WTC11 (cell line): Measurements from ENCODE around the gene CYP2A7.

ENCODE experiments used
- CREB1 ChIP-seq: sonication (generic); formaldehyde crosslinking; IDR thresholded peaks from 2 replicates; pipeline ENCODE4 v1.8.0; 2023; ENCODE audit warnings: mild to moderate bottlenecking, missing genetic modification reagents
- ETV6 ChIP-seq: sonication (generic); formaldehyde crosslinking; IDR thresholded peaks from 2 replicates; pipeline ENCODE4 v1.8.1; 2022; ENCODE audit warnings: mild to moderate bottlenecking, missing genetic modification reagents
- NFYB ChIP-seq: sonication (generic); formaldehyde crosslinking; conservative IDR thresholded peaks from 2 replicates; pipeline ENCODE4 v1.8.0; 2022; ENCODE audit warnings: low read depth, missing genetic modification reagents
- NR3C1 ChIP-seq: sonication (generic); formaldehyde crosslinking; conservative IDR thresholded peaks from 2 replicates; pipeline ENCODE4 v1.8.1; 2023; ENCODE audit warnings: low read depth, mild to moderate bottlenecking, missing genetic modification reagents
- SP1 ChIP-seq: sonication (generic); formaldehyde crosslinking; conservative IDR thresholded peaks from 2 replicates; pipeline ENCODE4 v1.8.1; 2022; ENCODE audit warnings: missing genetic modification reagents
- TF ChIP-seq, protein P1 (sequence below): sonication (generic); formaldehyde crosslinking; IDR thresholded peaks from 2 replicates; pipeline ENCODE4 v1.8.0; 2022; ENCODE audit warnings: mild to moderate bottlenecking, missing genetic modification reagents
- TF ChIP-seq, protein P2 (sequence below): fragments of 200-600 bp; IDR thresholded peaks from 2 replicates; pipeline ENCODE4 v1.8.0; 2022; ENCODE audit warnings: antibody characterized with exemption
- TF ChIP-seq, protein P3 (sequence below): sonication (generic); formaldehyde crosslinking; conservative IDR thresholded peaks from 2 replicates; pipeline ENCODE4 v1.8.1; 2023; ENCODE audit warnings: mild to moderate bottlenecking, low read depth, missing genetic modification reagents, moderate library complexity
- TF ChIP-seq, protein P4 (sequence below): sonication (generic); formaldehyde crosslinking; IDR thresholded peaks from 2 replicates; pipeline ENCODE4 v1.8.1; 2023; ENCODE audit warnings: mild to moderate bottlenecking, moderate library complexity, missing genetic modification reagents
- TF ChIP-seq, protein P5 (sequence below): sonication (generic); formaldehyde crosslinking; IDR thresholded peaks from 2 replicates; pipeline ENCODE4 v1.8.1; 2023; ENCODE audit warnings: mild to moderate bottlenecking, missing genetic modification reagents, borderline replicate concordance

DNA sequence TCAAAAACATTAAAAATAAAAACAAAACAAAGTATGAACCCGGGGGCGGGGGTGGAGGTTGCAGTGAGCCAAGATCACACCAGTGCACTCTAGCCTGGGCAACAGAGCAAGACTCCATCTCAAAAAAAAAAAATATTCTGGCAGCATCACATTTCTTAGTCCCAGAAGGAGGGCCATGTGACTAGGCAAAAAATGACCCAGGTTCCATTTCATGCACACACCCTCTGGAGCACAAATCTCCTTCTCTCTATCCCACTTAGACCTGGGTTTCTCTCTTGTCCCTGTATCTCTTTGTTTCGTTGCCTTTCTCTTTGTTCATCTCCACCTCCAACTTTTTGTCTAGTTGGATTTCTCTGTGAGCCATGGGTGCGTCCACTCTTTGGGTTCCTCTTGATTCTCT, 6.2 kb upstream of the CYP2A7 start:
- no peak for TF ChIP-seq NR3C1 (CRISPR knock-in tag)
- TF ChIP-seq, protein P1, sequence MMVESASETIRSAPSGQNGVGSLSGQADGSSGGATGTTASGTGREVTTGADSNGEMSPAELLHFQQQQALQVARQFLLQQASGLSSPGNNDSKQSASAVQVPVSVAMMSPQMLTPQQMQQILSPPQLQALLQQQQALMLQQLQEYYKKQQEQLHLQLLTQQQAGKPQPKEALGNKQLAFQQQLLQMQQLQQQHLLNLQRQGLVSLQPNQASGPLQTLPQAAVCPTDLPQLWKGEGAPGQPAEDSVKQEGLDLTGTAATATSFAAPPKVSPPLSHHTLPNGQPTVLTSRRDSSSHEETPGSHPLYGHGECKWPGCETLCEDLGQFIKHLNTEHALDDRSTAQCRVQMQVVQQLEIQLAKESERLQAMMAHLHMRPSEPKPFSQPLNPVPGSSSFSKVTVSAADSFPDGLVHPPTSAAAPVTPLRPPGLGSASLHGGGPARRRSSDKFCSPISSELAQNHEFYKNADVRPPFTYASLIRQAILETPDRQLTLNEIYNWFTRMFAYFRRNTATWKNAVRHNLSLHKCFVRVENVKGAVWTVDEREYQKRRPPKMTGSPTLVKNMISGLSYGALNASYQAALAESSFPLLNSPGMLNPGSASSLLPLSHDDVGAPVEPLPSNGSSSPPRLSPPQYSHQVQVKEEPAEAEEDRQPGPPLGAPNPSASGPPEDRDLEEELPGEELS (CRISPR knock-in tag) = no peak
- TF ChIP-seq NFYB (CRISPR knock-in tag) = no peak
- TF ChIP-seq, protein P2, sequence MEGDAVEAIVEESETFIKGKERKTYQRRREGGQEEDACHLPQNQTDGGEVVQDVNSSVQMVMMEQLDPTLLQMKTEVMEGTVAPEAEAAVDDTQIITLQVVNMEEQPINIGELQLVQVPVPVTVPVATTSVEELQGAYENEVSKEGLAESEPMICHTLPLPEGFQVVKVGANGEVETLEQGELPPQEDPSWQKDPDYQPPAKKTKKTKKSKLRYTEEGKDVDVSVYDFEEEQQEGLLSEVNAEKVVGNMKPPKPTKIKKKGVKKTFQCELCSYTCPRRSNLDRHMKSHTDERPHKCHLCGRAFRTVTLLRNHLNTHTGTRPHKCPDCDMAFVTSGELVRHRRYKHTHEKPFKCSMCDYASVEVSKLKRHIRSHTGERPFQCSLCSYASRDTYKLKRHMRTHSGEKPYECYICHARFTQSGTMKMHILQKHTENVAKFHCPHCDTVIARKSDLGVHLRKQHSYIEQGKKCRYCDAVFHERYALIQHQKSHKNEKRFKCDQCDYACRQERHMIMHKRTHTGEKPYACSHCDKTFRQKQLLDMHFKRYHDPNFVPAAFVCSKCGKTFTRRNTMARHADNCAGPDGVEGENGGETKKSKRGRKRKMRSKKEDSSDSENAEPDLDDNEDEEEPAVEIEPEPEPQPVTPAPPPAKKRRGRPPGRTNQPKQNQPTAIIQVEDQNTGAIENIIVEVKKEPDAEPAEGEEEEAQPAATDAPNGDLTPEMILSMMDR = no peak
- TF ChIP-seq, protein P3, sequence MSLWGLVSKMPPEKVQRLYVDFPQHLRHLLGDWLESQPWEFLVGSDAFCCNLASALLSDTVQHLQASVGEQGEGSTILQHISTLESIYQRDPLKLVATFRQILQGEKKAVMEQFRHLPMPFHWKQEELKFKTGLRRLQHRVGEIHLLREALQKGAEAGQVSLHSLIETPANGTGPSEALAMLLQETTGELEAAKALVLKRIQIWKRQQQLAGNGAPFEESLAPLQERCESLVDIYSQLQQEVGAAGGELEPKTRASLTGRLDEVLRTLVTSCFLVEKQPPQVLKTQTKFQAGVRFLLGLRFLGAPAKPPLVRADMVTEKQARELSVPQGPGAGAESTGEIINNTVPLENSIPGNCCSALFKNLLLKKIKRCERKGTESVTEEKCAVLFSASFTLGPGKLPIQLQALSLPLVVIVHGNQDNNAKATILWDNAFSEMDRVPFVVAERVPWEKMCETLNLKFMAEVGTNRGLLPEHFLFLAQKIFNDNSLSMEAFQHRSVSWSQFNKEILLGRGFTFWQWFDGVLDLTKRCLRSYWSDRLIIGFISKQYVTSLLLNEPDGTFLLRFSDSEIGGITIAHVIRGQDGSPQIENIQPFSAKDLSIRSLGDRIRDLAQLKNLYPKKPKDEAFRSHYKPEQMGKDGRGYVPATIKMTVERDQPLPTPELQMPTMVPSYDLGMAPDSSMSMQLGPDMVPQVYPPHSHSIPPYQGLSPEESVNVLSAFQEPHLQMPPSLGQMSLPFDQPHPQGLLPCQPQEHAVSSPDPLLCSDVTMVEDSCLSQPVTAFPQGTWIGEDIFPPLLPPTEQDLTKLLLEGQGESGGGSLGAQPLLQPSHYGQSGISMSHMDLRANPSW (CRISPR knock-in tag) = no peak
- no peak for TF ChIP-seq ETV6 (CRISPR knock-in tag)
- TF ChIP-seq, protein P4, sequence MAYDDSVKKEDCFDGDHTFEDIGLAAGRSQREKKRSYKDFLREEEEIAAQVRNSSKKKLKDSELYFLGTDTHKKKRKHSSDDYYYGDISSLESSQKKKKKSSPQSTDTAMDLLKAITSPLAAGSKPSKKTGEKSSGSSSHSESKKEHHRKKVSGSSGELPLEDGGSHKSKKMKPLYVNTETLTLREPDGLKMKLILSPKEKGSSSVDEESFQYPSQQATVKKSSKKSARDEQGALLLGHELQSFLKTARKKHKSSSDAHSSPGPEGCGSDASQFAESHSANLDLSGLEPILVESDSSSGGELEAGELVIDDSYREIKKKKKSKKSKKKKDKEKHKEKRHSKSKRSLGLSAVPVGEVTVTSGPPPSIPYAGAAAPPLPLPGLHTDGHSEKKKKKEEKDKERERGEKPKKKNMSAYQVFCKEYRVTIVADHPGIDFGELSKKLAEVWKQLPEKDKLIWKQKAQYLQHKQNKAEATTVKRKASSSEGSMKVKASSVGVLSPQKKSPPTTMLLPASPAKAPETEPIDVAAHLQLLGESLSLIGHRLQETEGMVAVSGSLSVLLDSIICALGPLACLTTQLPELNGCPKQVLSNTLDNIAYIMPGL (CRISPR knock-in tag) = no peak
- TF ChIP-seq SP1 (CRISPR knock-in tag) = no peak
- TF ChIP-seq CREB1 = no peak
- TF ChIP-seq, protein P5, sequence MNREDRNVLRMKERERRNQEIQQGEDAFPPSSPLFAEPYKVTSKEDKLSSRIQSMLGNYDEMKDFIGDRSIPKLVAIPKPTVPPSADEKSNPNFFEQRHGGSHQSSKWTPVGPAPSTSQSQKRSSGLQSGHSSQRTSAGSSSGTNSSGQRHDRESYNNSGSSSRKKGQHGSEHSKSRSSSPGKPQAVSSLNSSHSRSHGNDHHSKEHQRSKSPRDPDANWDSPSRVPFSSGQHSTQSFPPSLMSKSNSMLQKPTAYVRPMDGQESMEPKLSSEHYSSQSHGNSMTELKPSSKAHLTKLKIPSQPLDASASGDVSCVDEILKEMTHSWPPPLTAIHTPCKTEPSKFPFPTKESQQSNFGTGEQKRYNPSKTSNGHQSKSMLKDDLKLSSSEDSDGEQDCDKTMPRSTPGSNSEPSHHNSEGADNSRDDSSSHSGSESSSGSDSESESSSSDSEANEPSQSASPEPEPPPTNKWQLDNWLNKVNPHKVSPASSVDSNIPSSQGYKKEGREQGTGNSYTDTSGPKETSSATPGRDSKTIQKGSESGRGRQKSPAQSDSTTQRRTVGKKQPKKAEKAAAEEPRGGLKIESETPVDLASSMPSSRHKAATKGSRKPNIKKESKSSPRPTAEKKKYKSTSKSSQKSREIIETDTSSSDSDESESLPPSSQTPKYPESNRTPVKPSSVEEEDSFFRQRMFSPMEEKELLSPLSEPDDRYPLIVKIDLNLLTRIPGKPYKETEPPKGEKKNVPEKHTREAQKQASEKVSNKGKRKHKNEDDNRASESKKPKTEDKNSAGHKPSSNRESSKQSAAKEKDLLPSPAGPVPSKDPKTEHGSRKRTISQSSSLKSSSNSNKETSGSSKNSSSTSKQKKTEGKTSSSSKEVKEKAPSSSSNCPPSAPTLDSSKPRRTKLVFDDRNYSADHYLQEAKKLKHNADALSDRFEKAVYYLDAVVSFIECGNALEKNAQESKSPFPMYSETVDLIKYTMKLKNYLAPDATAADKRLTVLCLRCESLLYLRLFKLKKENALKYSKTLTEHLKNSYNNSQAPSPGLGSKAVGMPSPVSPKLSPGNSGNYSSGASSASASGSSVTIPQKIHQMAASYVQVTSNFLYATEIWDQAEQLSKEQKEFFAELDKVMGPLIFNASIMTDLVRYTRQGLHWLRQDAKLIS (CRISPR knock-in tag) = no peak
